ENCODE results near the gene SLC43A2.
"Not testable (repeated sequence)": the region's sequence is repeated elsewhere in the genome, so short reads cannot be mapped to it uniquely, and the experiment has no call there.

Gene SLC43A2

DNA sequence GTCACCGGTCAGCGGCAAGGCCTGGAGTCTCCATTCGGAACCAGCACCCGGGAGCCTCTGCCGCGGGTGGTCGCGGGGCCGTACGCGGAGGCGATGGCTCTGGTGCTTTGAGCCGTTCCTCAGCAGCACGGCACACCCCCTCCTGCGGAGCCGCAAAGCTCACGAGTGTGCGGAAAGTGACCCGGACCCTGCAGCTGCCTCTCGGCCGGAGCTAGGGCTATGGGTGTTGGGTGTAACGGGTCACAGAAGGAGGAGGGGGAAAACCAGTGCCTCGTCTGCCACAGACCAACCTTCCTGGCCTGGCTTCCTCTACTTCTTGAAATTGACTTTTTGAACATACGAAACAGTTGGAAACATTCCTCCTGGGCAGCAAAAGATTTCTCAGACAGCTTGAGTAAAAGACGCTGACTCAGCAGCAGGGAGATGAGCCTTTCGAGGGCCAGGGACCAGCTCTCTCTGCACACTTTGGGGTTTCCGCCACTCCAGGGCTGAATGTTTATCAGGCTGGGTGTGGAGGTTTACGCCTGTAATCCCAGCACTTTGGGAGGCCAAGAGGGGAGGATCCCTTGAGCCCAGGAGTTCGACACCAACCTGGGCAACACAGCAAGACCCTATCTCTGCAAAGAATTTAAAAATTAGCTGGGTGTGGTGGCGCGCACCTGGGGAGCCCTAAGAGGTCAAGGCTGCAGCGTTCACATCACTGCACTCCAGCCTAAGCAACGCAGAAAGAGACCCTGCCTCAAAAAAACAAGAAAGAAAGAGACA, 39.6 kb downstream of the SLC43A2 start:
- DNase-seq: no peak

DNA sequence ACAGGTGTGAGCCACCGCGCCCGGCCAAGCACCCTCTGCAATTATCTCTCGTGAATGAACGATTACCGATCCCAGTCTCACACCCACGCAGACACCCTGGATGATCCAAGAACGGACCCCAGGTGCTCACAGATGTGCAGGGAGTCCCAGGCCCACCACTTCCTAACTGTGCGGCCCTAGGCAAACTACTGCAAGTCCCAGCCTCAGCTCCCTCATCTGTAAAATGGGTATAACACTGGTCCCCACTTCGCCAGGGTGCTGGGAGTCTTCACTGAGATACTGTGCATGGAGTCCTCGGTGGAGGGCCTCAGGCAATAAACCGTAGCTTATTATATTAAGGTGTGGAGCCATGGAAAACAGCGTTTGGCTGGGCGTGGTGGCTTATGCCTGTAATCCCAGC, 44.5 kb downstream of the SLC43A2 start:
- DNase-seq: no peak

DNA sequence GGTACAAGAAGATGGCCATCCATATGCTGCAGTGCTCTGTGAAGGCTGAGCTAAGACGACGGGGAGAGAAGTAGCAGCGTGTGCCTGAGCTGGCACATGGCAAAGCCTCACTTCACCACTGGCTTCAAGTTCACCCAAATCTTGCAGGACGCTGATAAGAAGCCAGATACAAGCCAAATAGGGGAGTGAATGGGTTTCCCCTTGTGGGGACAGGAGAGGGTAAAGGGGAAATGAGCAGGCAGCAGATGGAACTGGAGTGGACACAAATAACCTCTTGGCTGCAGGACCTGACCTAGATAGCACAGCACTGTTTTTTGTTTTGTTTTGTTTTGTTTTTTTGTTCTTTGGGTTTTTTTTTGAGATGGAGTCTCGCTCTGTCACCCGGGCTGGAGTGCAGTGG, 45.1 kb downstream of the SLC43A2 start:
- peak; percentile 26 for DNase-seq

DNA sequence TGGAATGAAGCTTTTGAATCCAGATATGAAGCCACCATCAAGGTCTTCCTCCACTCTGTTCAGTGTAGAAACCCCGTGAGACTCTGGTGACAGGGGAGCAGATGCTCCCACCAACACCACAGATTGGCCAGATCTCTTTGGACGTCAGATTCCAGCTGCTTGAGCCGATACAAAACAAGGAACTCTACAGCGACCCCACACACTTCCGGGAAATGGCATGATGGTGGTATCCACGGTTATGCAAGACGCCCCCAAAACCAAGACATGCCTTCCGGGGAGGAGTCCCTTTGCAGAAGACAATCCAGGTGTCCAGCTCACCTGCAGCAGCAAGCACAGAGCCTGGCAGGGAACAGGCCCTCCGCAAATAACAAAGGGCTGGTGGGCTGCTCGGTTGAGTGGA, 46.3 kb downstream of the SLC43A2 start:
- DNase-seq: no peak

DNA sequence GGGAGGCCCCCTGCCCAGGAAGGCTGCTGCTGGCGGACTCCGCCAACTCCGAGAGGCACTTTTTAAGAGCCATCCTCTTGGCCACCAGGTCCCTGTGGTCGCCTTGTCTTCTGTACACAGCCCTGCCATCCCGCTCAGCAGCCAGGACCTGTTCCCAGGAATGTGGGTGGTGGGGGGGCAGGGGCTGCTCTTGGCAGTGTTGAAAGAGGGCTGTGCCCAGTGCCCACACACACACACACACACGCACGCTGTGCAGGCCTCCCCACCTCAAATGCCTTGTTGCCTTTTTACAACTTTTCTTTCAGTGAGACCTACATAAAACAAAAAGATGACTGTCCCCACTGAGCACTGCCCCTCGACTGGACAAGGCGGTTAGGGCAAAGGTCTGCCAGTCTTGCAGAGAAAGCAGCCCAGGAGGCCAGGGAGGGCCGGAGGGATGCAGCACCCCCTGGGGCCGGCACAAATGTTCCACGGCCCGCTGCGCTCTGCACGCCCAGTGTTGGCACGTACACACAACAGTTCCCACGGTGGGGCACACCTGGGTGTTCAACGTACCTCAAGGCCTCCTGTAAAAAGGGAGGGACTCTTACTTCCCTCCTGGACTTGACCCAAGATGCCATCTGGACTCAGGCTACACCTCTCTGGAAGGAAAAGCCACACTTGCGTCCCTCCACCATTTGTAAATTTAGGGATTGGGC, 47.5 kb downstream of the SLC43A2 start:
- no peak for DNase-seq

DNA sequence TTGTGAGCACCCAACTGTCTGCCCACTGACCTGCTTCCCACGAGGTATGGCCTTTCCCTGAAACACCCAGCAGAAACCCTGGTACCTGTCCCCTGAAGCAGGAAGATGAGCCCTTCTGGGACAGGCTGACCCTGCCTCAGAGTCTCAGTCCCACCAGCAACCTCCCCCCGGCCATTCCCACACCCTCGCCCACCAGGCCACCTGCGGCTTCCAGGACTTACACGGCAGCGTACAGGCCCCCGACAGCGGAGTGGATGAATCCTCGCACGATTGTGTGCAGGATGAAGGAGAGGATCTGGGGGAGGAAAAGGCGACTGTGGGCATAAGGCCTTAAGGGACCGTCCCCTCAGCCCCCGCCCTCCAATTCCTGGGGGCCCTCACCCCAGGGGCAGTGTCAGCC, 50.6 kb downstream of the SLC43A2 start:
- DNase-seq: no peak

DNA sequence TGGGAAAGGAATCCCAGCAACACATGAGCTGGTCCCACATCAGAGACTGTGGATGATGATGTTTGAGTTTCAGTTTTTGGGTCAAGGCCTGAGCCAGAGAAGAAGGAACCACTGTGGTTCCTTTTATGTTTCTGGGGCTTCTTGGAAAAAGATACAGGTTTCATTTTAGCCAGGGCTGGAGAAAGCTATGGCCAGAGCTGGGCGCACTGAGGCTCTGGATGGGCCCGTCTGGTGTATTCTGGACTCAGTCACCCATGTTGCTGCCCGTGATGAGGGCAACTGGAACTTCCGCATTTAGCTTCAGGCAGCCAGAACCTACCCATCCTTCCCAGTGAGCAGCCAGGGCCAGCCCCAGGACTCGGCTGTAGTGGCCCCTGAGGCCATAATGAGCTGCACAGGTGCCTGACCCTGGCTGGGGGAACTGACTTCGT, 51.0 kb downstream of the SLC43A2 start:
- no peak for DNase-seq

DNA sequence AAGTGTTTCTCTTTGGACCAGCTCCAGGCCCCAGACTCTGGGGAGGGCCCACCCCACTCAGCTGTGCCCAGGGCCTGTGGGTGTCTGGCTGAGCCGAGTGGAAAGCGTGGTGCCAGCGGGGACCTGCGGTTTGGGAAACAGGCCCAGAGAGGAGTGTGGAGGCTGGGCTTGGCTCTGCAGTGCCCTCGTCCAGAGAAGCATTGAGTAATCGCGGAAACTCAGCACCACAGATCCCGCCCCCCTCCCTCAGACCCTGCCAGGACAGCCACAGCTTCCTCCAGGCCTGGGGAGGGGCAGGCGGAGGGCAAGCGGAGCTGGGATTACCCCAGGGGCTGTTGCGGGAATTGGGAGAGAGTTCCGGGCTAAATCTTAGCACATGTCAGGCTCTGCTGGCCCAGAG, 51.5 kb downstream of the SLC43A2 start:
- peak; percentile 71 for DNase-seq

DNA sequence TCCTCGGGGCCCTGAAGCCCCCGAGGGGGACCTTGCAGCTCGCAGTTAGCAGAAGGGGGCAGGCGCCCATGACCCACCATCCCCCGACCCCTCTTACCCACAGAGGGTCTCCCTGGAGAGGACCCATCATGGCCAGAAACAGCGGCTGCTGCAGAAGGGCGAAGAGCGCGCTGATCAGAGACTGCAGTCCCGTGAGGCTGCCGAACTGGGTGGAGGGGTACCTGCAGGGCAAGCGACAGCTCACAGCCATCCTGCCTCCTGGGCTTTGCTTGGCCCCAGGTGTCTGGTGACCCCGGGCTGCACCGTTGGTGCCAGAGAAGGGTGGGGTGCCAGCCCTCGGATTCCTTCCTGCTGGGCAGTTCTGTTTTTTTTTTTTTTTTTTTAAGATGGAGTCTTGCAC, 52.1 kb downstream of the SLC43A2 start:
- DNase-seq: no peak

DNA sequence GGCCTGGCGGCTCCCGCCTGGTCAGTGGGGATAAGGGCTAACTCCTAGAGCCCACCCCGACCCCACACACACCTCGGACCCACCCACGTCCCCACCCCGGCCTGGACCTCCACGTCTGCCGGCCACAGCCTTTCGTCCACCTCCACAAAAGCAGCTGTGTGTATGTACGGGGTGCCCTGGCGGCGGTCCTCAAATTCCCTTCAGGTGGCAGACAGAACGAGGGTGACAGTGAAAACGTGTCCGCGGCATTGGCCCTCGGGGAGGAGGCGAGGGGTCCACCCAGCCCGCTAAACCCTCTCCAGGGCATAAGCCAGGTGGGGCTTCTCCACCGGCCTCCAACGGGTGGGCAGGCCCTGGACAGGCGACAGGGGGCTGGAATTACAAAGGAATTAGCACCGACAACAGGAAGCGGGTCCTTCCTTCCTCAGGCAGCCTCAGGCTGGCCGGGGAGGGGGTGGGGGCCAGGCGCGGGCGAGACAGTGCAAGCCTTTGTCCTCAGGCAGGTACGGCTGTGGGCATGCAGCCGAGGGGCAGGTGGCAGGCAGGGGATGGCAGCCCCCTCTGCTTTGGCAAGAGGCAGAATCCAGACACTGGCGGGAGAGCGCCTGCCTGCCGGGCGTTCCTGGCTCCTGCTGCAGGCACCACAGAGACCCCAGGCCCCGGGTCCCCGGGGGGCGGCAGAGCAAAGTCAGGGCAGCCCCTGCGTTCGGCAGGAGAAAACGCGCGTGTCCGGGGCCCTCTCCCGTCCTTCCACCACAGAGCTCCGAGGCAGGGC, 53.8 kb downstream of the SLC43A2 start:
- no peak for DNase-seq

DNA sequence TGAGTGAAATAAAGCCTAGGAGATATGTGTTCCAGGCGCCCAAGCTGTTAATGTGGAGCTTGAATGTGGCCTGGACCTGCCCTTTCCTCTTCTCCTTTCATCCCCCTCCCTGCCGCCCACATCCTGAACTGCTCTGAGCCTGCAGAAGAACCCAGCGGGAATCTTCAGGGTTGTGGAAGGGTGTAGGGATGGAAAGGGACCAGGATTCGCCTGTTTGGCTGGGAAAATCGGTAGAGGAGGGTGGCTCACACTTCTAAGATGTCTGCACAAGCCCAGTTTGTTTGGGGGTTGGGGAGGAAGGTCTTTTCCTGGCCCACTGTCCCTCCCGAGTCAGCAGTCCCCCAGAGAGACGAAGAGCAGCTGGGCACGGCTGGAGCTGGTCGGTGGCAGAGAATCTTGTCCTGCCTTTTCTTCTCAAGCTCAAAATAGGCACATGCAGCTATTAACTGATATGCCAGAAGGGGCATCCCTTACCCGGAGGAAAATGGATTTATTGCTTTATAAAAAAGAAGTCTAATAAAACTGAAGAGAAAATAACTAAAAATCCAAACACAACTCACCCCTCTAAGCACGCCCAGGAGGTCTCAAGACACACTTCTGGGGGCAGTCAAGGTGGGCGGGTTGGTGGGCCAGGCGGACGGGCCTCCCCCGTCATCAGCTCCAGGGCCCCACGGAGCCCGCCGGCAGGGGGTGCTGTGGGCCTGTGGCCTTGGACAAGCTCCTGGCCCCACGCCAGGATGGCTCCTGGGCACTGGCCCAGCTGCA, 54.5 kb downstream of the SLC43A2 start:
- peak; percentile 82 for DNase-seq

DNA sequence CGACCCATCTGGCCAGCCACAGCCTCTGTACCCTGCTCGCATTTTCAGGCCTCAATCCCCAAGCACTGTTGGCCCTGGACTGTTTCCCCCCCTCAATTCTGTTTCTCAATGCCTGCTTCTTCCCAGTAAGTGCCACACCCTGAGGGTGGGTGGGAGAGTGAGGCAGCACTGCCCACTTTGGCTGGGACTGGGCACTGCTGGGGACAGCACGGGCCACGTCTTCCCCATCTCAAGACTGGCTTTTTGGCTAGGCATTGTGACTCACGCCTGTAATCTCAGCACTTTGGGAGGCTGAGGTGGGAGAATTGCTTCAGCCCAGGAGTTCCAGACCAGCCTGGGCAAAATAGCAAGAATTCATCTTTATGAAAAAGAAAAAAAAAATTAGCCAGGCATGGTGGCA, 56.0 kb downstream of the SLC43A2 start:
- not testable (repeated sequence) for DNase-seq

DNA sequence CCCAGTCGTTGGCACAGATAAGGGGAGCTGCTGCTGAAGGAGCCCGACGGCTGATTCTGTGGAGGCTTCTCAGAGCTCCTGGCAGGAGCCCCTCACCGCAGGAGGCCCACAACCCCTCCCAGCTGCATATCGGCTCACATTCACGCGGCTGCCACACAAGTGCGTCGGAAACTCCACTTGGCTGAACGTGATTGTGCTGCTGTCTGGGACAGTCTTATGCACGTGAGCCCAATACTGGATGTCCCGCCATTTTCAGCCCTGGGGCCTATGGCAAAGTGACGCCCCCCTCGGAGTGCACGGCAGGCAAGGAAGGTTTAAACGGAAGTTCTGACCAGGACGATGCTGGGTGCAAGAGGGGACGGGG, 57.3 kb downstream of the SLC43A2 start:
- no peak for DNase-seq

DNA sequence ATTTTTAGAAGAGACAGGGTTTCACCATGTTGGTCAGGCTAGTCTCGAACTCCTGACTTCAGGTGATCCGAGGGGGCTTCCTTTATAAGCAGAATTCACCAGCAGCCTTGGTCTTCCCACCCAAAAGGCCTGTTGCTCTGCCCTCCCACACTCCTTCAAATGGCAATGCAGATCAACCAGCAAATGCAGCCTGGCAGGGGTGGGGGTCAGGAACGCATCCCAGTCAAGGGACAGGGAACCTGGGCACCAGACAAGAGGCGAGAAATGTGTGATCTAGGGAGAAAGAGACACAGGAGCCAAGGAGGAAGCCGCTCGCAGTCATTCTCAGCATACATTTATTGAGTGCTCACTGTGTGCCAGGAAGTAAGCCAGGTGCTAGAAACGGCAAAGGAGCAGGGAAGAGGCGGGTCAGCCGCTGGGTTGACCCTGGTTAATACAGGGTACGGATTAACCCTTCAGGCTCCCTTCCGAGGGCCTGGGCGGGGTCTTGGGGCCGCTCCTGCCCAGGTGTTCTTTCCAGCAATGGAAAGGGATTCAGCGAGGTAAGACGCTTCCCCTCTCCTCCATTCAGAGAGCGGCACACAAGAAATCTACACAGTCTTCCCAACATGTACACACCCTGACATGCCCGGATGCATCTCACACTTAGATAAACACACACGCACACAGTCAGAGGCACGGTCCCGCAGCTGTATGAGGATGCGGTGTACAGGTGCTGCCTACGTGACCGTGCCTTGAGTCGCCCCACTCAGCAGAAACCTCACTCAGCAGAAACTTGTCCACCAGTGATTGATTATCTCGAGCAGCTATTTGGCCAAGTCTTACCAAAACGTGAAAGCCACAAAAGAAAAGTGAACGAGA, 59.5 kb downstream of the SLC43A2 start:
- DNase-seq: no peak

DNA sequence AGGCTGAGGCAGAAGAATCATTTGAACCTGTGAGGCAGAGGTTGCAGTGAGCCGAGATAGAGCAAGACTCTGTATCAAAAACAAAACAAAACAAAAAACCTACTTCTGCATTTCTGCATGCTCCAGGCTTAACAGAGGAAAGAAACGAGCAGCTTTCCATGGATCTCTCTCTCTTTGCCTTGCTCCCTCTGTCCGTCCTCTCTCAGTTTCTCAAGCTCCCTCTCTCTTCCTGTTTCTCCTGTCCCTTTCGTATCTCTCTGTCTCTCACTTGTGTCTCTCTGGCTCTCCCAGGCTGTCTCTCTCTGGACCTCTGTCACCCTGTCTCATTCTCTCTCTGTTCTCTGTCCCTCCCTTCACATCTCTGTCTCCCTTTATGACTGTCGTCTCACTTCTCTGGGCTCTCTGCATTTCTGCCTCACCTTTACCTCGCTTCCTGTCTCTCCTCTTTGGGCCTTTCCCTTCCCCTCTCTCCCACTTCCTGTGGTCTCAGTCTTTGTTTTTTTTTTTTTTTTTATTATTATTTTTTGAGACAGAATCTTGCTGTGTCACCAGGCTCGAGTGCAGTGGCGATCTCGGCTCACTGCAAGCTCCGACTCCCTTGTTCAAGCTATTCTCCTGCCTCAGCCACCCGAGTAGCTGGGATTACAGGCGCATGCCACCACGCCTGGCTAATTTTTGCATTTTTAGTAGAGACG, 62.0 kb downstream of the SLC43A2 start:
- peak; percentile 63 for DNase-seq

DNA sequence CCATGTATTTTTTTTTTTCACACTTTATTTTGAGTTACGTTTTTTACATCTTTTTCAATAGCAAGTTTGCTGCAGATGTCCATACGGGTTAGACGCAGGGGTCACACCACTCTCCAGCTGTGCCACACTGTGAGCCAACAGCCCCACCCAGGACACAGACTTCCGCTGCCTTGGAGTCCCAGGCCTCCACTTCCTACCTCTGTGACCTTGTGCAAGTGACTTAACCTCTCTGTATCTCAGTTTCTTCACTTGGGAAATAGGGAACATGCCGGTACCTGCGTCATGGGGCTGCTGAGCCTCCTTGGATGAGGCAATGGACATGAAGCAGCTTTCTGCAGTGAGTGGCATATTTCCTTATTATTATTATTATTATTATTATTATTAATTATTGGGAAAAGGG, 62.8 kb downstream of the SLC43A2 start:
- no peak for DNase-seq

DNA sequence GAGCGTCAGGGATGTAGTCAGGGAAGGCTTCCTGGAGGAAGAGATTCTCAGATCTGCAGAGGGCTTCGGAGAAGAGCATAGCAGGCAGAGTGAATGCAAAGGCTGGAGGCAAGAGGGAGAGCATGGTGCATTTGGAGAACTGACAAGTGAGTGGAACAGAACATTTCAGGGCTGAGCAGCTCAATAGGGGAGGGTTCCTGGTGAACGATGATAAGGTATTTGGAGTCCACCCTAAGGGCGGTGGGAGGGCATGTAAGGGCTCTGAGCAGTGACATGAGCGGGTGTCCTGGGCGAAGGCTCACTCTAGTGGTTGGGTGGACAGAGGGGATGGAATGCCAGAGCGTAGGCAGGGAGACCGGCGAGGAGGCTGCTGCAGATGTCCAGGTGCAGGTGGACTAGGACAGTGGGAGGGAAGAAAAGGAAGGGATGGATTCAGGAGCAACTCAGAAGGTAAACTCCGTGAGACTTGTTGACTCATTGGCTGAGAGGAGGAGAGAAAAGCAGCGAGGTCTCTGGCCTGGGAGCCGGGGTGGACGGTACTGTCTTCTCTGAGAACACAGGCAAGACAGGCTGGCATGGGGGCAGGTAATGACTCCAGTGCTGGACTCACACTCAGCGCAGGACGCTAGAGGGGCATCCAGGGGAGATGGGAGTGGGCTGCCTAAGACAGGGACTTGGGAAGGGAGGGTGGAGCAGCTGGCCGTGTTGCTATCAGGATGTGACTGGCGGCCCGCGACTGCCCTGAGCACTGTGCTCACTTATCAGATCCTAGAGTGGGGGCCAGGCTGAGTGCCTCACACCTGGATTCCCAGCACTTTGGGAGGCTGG, 64.6 kb downstream of the SLC43A2 start:
- DNase-seq: peak; percentile 72

DNA sequence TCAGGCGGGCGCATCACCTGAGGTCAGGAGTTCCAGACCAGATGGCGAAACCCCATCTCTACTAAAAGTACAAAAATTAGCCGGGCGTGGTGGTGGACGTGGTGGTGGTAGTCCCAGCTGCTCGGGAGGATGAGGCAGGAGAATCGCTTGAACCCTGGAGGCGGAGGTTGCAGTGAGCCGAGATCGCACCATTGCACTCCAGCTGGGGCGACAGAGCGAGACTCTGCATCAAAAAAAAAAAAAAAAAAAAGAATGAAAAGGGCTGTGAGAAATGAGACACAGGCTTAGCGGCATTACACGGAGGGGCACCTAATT, 65.2 kb downstream of the SLC43A2 start:
- not testable (repeated sequence) for DNase-seq

DNA sequence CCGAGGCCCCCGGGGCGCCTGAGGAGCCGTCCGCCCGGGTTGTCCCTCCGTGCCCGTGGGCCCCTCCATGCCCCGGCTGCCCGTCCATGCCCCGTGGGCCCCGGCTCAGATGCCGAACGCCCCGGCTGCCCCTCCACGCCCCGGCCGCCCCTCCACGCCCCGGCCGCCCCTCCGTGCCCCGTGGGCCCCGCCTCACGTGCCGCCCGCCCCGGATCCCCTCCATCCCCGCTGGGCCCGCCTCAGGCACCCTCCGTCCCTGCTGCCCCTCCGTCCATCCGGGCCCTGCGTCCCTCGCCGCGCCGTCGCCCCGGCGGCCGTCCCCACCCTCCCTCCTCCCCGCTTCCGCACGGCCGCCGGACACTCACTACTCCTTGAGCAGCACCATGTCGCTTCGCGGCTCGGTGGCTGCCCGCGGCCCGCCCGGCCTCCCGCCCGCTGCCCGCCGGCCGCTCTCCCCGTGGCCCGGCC, 66.4 kb downstream of the SLC43A2 start:
- peak; percentile 52 for DNase-seq

DNA sequence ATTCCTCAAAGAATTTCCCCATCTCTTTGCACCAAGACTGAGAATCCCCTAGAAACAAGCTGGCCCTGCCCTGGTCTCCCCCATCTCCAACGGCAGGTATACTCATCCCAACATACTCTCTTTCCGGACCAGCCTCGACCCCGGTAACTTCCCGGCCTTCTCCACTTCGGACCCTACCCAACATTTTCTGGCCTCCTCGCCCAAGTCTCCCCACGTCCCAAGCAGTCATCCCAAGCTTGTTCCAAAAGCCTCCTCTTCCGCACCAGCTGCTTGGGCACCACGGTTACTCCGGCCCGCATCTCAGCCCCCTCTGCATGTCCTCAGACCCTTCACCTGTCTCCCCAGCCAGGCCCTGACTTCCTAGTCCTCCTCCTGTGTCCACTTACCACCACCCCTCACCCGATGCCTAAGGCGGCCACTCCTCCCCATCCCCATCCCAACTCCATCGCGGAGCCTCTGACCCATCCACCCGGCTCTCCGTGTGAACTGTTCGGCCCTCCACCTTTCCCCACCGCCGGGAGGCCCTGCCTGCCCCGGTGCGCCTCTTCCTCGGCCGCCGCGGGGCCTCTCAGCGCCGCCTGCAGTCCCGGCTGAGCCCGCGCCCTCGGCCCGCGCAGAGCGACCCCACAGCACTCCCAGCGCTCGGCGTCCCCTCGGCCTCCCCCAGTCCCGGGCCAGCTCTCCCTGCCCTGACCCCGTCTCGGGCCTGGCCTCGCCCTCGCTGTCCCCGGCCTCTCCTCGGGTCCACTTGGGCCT, 67.0 kb downstream of the SLC43A2 start:
- peak; percentile 21 for DNase-seq
